Brain microvascular endothelial cell (primary cell): ENCODE measurements around the gene PLCB1.

Experiments
- DNase-seq: peaks from one replicate; pipeline ENCODE4 v3.0.0-alpha.2; 2020
- H3K27ac ChIP-seq: fragments of 250-450 bp; sonication (Bioruptor Pico); 2 replicates; pipeline ENCODE4 v1.5.1; 2020; ENCODE audit warnings: mild to moderate bottlenecking, moderate library complexity
- H3K27me3 ChIP-seq: fragments of 250-450 bp; sonication (Bioruptor Pico); replicated peaks from 2 replicates; pipeline ENCODE4 v1.5.1; 2020; ENCODE audit warnings: mild to moderate bottlenecking
- H3K36me3 ChIP-seq: fragments of 250-450 bp; sonication (Bioruptor Pico); replicated peaks from 2 replicates; pipeline ENCODE4 v1.5.1; 2020; ENCODE audit warnings: mild to moderate bottlenecking
- H3K4me3 ChIP-seq: 2 replicates; pipeline ENCODE4 v1.5.1; 2011; ENCODE audit warnings: low read depth, mild to moderate bottlenecking, control low read depth, low read length, moderate library complexity
- in situ Hi-C: cut with HindIII; loops from 2 replicates; pipeline ENCODE4 v1.10.0; 2017; ENCODE audit warnings: low sequenced_read_pairs, low pct_ligation_motif_present
- TF ChIP-seq, protein P1 (sequence below): IDR thresholded peaks from 2 replicates; pipeline ENCODE4 v1.5.1; 2011; ENCODE audit warnings: low read depth, mild to moderate bottlenecking, moderate library complexity, low read length, control low read depth, inconsistent platforms; ENCODE audit errors: missing control alignments

PLCB1 gene

DNA sequence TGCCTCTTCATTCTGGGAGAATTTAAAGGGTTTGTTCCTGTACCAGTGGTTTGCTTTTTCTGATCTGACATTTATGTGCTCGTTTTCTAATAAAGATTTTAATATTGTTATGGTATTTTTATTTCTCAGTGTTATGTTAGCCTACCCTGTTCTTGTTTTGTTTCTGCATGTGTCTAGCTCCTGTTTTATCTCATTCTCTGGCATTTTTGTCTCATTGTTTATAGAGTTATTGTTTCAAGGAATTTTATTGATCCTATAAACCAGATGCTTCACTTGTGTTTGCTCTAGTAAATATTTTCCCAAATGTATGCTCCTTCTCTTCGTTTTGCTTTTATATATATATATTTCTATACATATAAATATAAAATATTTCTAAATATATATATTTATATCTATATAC, 152.8 kb downstream of the PLCB1 start:
- in situ Hi-C loops, result no loop called here
- DNase-seq, result no peak
- H3K27ac ChIP-seq, result no peak overlapping the region
- H3K36me3 ChIP-seq, result no peaks in the 10 kb centered on the region
- H3K4me3 ChIP-seq, result no peak overlapping the region
- no peaks in the 10 kb centered on the region for H3K27me3 ChIP-seq
- TF ChIP-seq, protein P1, sequence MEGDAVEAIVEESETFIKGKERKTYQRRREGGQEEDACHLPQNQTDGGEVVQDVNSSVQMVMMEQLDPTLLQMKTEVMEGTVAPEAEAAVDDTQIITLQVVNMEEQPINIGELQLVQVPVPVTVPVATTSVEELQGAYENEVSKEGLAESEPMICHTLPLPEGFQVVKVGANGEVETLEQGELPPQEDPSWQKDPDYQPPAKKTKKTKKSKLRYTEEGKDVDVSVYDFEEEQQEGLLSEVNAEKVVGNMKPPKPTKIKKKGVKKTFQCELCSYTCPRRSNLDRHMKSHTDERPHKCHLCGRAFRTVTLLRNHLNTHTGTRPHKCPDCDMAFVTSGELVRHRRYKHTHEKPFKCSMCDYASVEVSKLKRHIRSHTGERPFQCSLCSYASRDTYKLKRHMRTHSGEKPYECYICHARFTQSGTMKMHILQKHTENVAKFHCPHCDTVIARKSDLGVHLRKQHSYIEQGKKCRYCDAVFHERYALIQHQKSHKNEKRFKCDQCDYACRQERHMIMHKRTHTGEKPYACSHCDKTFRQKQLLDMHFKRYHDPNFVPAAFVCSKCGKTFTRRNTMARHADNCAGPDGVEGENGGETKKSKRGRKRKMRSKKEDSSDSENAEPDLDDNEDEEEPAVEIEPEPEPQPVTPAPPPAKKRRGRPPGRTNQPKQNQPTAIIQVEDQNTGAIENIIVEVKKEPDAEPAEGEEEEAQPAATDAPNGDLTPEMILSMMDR, result no peak

- TF ChIP-seq, protein P1, result no peak
- no peak for DNase-seq
- in situ Hi-C loops, result no loop called here
- no peaks in the 10 kb centered on the region for H3K27me3 ChIP-seq
- H3K27ac ChIP-seq, result no peak overlapping the region
- no peak overlapping the region for H3K4me3 ChIP-seq
- no peaks in the 10 kb centered on the region for H3K36me3 ChIP-seq
These were observed 155.3 kb downstream of the PLCB1 start for GRCh38 chr20:8287340-8287739.

- Histone ChIP-seq H3K4me3 (no peak overlapping the region), H3K27ac (no peak overlapping the region), H3K36me3 (no peaks in the 10 kb centered on the region), H3K27me3 (no peaks in the 10 kb centered on the region)
- TF ChIP-seq, protein P1, result no peak
- DNase-seq, result no peak
- in situ Hi-C loops, result no loop called here
These were observed 159.1 kb downstream of the PLCB1 start for GRCh38 chr20:8291200-8291599.

- in situ Hi-C loops, result no loop called here
- TF ChIP-seq, protein P1, result no peak
- Histone ChIP-seq H3K27ac (no peak overlapping the region), H3K36me3 (no peaks in the 10 kb centered on the region), H3K27me3 (no peaks in the 10 kb centered on the region), H3K4me3 (no peak overlapping the region)
- peak; percentile 40 for DNase-seq
These were observed 159.8 kb downstream of the PLCB1 start for GRCh38 chr20:8291873-8292272.

- H3K4me3 ChIP-seq, result no peak overlapping the region
- in situ Hi-C loops, result no loop called here
- DNase-seq, result no peak
- H3K36me3 ChIP-seq, result no peaks in the 10 kb centered on the region
- TF ChIP-seq, protein P1, result no peak
- H3K27me3 ChIP-seq, result no peaks in the 10 kb centered on the region
- H3K27ac ChIP-seq, result peak overlapping the region; percentile 22
These were observed 160.7 kb downstream of the PLCB1 start for GRCh38 chr20:8292793-8293192.

DNA sequence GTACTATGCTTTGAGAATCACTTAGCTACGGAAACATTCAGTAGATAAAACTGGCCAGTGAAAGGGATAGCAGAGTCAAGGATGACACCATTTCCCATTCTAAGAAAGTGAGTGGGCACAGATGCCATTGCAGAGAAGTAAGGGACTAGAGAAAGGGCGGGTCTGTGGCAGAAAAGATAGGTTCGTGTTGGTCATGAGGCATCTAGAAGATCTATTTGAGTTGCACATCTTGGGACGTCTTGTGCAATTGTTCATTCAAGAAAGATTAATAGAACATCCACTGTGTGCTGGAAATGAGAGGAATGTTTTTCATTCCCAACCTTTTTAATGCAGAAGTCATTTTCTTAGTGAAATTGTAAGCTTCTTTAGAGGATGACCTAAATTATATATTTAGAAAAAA, 161.7 kb downstream of the PLCB1 start:
- H3K36me3 ChIP-seq, result no peaks in the 10 kb centered on the region
- TF ChIP-seq, protein P1, result no peak
- in situ Hi-C loops, result no loop called here
- H3K27me3 ChIP-seq, result no peaks in the 10 kb centered on the region
- H3K27ac ChIP-seq, result no peak overlapping the region
- DNase-seq, result no peak
- no peak overlapping the region for H3K4me3 ChIP-seq
